Right cardiac atrium (tissue), 5 donors: Measurements from ENCODE around the gene DOK7. TPM values are rescaled to one million over a fixed set of nuclear protein-coding genes. Genes with fewer than 3 reads are reported as not detected.

Experiments
- ATAC-seq, 2 donors: fragments of 200-7000 bp; cut with Tn5 transposase; one replicate each; pipeline versions ENCODE4 v1.8.0 to v1.9.1; 2020; ENCODE audit warnings: moderate library complexity in 2 of 2, mild to moderate bottlenecking in 1 of 2
- DNase-seq, 3 donors: peaks; one replicate each; pipeline ENCODE4 v3.0.0-alpha.2; 2020
- H3K27ac ChIP-seq: one replicate; pipeline ENCODE4 v1.5.1; 2013; ENCODE audit warnings: mild to moderate bottlenecking, low read length, control low read depth, moderate library complexity
- H3K27me3 ChIP-seq: one replicate; pipeline ENCODE4 v1.6.1; 2013; ENCODE audit not compliant: control insufficient read depth, insufficient read depth
- H3K4me1 ChIP-seq: one replicate; pipeline ENCODE4 v1.6.1; 2013; ENCODE audit warnings: low read length; ENCODE audit not compliant: control insufficient read depth, insufficient read depth
- H3K4me3 ChIP-seq: one replicate; pipeline ENCODE4 v1.5.1; 2013; ENCODE audit warnings: low read length, control low read depth
- H3K9me3 ChIP-seq: one replicate; pipeline ENCODE4 v1.6.1; 2013; ENCODE audit warnings: low read length; ENCODE audit not compliant: control insufficient read depth
- WGBS: extraction: QIAGEN DNeasy Blood & Tissue Kit; methylation state at CpG from one replicate; pipeline ENCODE4 v1.1.7; 2013; 5-methylcytosine and 5-hydroxymethylcytosine counted together
- intact Hi-C, 4 donors: fragments of 100-400 bp; cut with DNase I; formaldehyde crosslinking; loops; one replicate each; pipeline versions ENCODE4 v1.11.0 to v1.14.0; 2022 to 2023
- polyA plus RNA-seq: library from polyadenylated mRNA; stranded (reverse); fragments of 200-250 nt; gene quantifications from one replicate; pipeline ENCODE4 v1.2.3, GENCODE V29; 2013
- total RNA-seq, 4 donors: library from RNA; stranded (reverse); fragmentation: NEBNext Ultra II Directional; extraction: Animal tissue kit (Norgen Biotek cat#: 25700); gene quantifications; one replicate each; pipeline ENCODE4 v1.2.1, GENCODE V29; 2021
- donor health status: healthy with polysubstance abuse.
- donor health status: DM: no; HTN: yes; CAD: no.
- donor health status: DM: no; HTN: no; CAD: no.
- donor health status: DM: no; HTN: yes; CAD: no; lungs with severe emphysema.
- donor health status: DM: yes; HTN: yes; CAD: no.

The DOK7 gene
- total and polyA plus RNA-seq, 5 donors: 28.9 to 40.0 (median 35.4) TPM

- intact Hi-C loops: loop anchor here (2.0 to 5.0 kb wide), 3 partner anchors 97 to 99 kb away; no protein-coding TSS in a partner anchor
- H3K9me3 ChIP-seq: no peaks in the 10 kb centered on the region
- ATAC-seq (no peak), DNase-seq (peak in 2 of 3 donors; percentile 45 to 49)
- 67% methylated on average over 17 of the region's 17 CpGs for WGBS
- H3K4me1 ChIP-seq: no peaks in the 10 kb centered on the region
- no peaks in the 10 kb centered on the region for H3K27me3 ChIP-seq
- H3K27ac ChIP-seq: no peak overlapping the region
- no peak overlapping the region for H3K4me3 ChIP-seq
Observed at GRCh38 chr4:3443750-3444309, 19.3 kb upstream of the DOK7 start.

- Histone ChIP-seq H3K9me3 (no peaks in the 10 kb centered on the region), H3K4me3 (no peak overlapping the region), H3K27me3 (no peaks in the 10 kb centered on the region), H3K27ac (no peak overlapping the region), H3K4me1 (no peaks in the 10 kb centered on the region)
- ATAC-seq (no peak), DNase-seq (peak in 2 of 3 donors; percentile 54 to 60)
- intact Hi-C loops: loop anchor here in 2 of 4 donors (2.0 to 5.0 kb wide), 2 partner anchors 97 to 100 kb away; no protein-coding TSS in a partner anchor
- WGBS: 88% methylated on average over 56 of the region's 56 CpGs
Observed at GRCh38 chr4:3444351-3445110, 18.6 kb upstream of the DOK7 start.

GRCh38 chr4:3445111-3445820 lies 17.8 kb upstream of the DOK7 start:
- DNase-seq: peak in 2 of 3 donors; percentile 30 to 50
- intact Hi-C loops: loop anchor here in 1 of 4 donors (2.0 kb wide), 1 partner anchor 100 kb away; no protein-coding TSS in a partner anchor
- no peaks in the 10 kb centered on the region for H3K4me1 ChIP-seq
- H3K9me3 ChIP-seq: no peaks in the 10 kb centered on the region
- no peak for ATAC-seq
- H3K27me3 ChIP-seq: no peaks in the 10 kb centered on the region
- 87% methylated on average over 34 of the region's 34 CpGs for WGBS
- H3K4me3 ChIP-seq: no peak overlapping the region
- H3K27ac ChIP-seq: no peak overlapping the region

- no peaks in the 10 kb centered on the region for H3K4me1 ChIP-seq
- DNase-seq (peak; percentile 11 to 56 (median 32)), ATAC-seq (no peak)
- no peaks in the 10 kb centered on the region for H3K9me3 ChIP-seq
- no peak overlapping the region for H3K27ac ChIP-seq
- intact Hi-C loops: loop anchor here in 1 of 4 donors (2.0 kb wide), 1 partner anchor 101 kb away; no protein-coding TSS in a partner anchor
- H3K4me3 ChIP-seq: no peak overlapping the region
- no peaks in the 10 kb centered on the region for H3K27me3 ChIP-seq
- WGBS: 93% methylated on average over 34 of the region's 34 CpGs
Observed at GRCh38 chr4:3445829-3446545, 17.1 kb upstream of the DOK7 start.

GRCh38 chr4:3446631-3447320 lies 16.3 kb upstream of the DOK7 start:
- Histone ChIP-seq H3K4me1 (no peaks in the 10 kb centered on the region), H3K27ac (no peak overlapping the region), H3K4me3 (no peak overlapping the region), H3K27me3 (no peaks in the 10 kb centered on the region), H3K9me3 (no peaks in the 10 kb centered on the region)
- intact Hi-C loops: no loop called here
- no peak for ATAC-seq
- WGBS: 93% methylated on average over 22 of the region's 22 CpGs
- DNase-seq: peak; percentile 12 to 57 (median 22)

GRCh38 chr4:3447431-3448395 lies 15.4 kb upstream of the DOK7 start:
- DNase-seq (peak; percentile 7 to 61 (median 46)), ATAC-seq (no peak)
- Histone ChIP-seq H3K27me3 (no peaks in the 10 kb centered on the region), H3K4me1 (no peaks in the 10 kb centered on the region), H3K9me3 (no peaks in the 10 kb centered on the region), H3K4me3 (no peak overlapping the region), H3K27ac (no peak overlapping the region)
- intact Hi-C loops: no loop called here
- WGBS: 90% methylated on average over 53 of the region's 53 CpGs

- no peak overlapping the region for H3K4me3 ChIP-seq
- H3K9me3 ChIP-seq: no peaks in the 10 kb centered on the region
- ATAC-seq (no peak), DNase-seq (peak; percentile 6 to 44 (median 28))
- 92% methylated on average over 21 of the region's 21 CpGs for WGBS
- H3K4me1 ChIP-seq: no peaks in the 10 kb centered on the region
- no peaks in the 10 kb centered on the region for H3K27me3 ChIP-seq
- intact Hi-C loops: no loop called here
- no peak overlapping the region for H3K27ac ChIP-seq
Observed at GRCh38 chr4:3449047-3449573, 14.0 kb upstream of the DOK7 start.

- Histone ChIP-seq H3K27me3 (no peaks in the 10 kb centered on the region), H3K4me1 (no peaks in the 10 kb centered on the region), H3K9me3 (no peaks in the 10 kb centered on the region), H3K4me3 (no peak overlapping the region), H3K27ac (no peak overlapping the region)
- DNase-seq (peak; percentile 15 to 37 (median 37)), ATAC-seq (peak in 1 of 2 donors; percentile 6)
- WGBS: 76% methylated on average over 35 of the region's 35 CpGs
- intact Hi-C loops: no loop called here
Observed at GRCh38 chr4:3449574-3450534, 13.3 kb upstream of the DOK7 start.
